BJ (cell line): Measurements from ENCODE around the gene ETV4. TPM values are rescaled to one million over a fixed set of nuclear protein-coding genes. Genes with fewer than 3 reads are reported as not detected.

Experiments used
- CTCF ChIA-PET: fragments of 350-600 bp; formaldehyde crosslinking; extraction: SDS; loops from one replicate; lab custom pipeline; 2021; ENCODE audit warnings: antibody characterized with exemption, inconsistent platforms; lab: Yijun Ruan, JAX
- POLR2A ChIA-PET: fragments of 300-600 bp; sonication (Branson Sonifier 250); formaldehyde crosslinking; extraction: SDS; loops from one replicate; lab custom pipeline; 2021; ENCODE audit warnings: antibody characterized with exemption; lab: Charles Lee
- DNase-seq: peaks from one replicate; pipeline ENCODE4 v3.0.0-alpha.2; 2011; ENCODE audit warnings: low read depth
- H3K27me3 ChIP-seq: 2 replicates; pipeline ENCODE4 v1.6.0; 2011; ENCODE audit warnings: low read length; ENCODE audit not compliant: control insufficient read depth, insufficient read depth
- H3K36me3 ChIP-seq: 2 replicates; pipeline ENCODE4 v1.5.1; 2011; ENCODE audit warnings: low read length; ENCODE audit not compliant: control insufficient read depth, insufficient read depth
- H3K4me3 ChIP-seq: 2 replicates; pipeline ENCODE4 v1.5.1; 2011; ENCODE audit warnings: low read depth, mild to moderate bottlenecking, control low read depth, low read length
- CTCF ChIP-seq: IDR thresholded peaks from 2 replicates; pipeline ENCODE4 v1.5.1; 2011; ENCODE audit warnings: low read depth, mild to moderate bottlenecking, control low read depth, inconsistent platforms, low read length, moderate library complexity; ENCODE audit not compliant: insufficient read depth
- polyA plus RNA-seq: library from polyadenylated mRNA; depleted of rRNA; stranded (reverse); fragments of >200 nt; gene quantifications from 2 replicates; pipeline ENCODE4 v1.2.3, GENCODE V29; 2011; rRNA removed

ETV4 gene
- polyA plus RNA-seq, 1 experiment, result 6.6 TPM

GRCh38 chr17:43483674-43484551 lies 62.2 kb downstream of the ETV4 start, which contains the start of gene DHX8:
Gene DHX8, plus strand, starts transcription at chr17:43483975. Its CDS starts 63 bp downstream, at chr17:43484038.
- ChIA-PET POLR2A (interaction anchor here (0.6 to 1.6 kb wide), 5 partner anchors 79 to 123 kb away, joined by 4 to 18 read pairs (median 12); partner anchors contain the start of gene ARL4D), CTCF (interaction anchor here (0.6 to 6.8 kb wide), 48 partner anchors 9 to 640 kb away, joined by 3 to 395 read pairs (median 5); partner anchors contain the start of gene ARL4D)
- Histone ChIP-seq H3K36me3 (no peaks in the 10 kb centered on the region), H3K4me3 (peak within 1 kb of the TSS; percentile 66), H3K27me3 (no peaks in the 10 kb centered on the region)
- peak; percentile 100 for TF ChIP-seq CTCF
- DNase-seq, result peak; percentile 97

GRCh38 chr17:43482103-43483012 lies 63.8 kb downstream of the ETV4 start:
- Histone ChIP-seq H3K36me3 (no peaks in the 10 kb centered on the region), H3K27me3 (no peaks in the 10 kb centered on the region), H3K4me3 (no peak overlapping the region)
- no peak for TF ChIP-seq CTCF
- CTCF ChIA-PET, result interaction anchor here (0.6 to 6.8 kb wide), 17 partner anchors 9 to 952 kb away, joined by 3 to 395 read pairs (median 6); partner anchors contain the start of gene ARL4D
- POLR2A ChIA-PET, result interaction anchor here (1.5 kb wide), 2 partner anchors 84 to 94 kb away, joined by 6 read pairs; partner anchors contain the start of gene ARL4D
- no peak for DNase-seq

- no peaks in the 10 kb centered on the region for H3K36me3 ChIP-seq
- POLR2A ChIA-PET, result interaction anchor here (0.7 to 1.0 kb wide), 2 partner anchors 81 to 112 kb away, joined by 4 to 9 read pairs; no protein-coding TSS in a partner anchor
- no peak for TF ChIP-seq CTCF
- CTCF ChIA-PET, result interaction anchor here (6.8 kb wide), 1 partner anchor 84 kb away, joined by 395 read pairs; the partner anchor contains the start of gene ARL4D
- no peak overlapping the region for H3K4me3 ChIP-seq
- DNase-seq, result no peak
- H3K27me3 ChIP-seq, result no peaks in the 10 kb centered on the region
These were observed 66.2 kb downstream of the ETV4 start for GRCh38 chr17:43479948-43480347.

Other genes starting within 250 kb of the ETV4 start
- gene ARL4D, start 147.3 kb downstream of the ETV4 start, polyA plus RNA-seq, result 29.1 and 33.8 TPM in 2 replicates
- gene DHX8, start 62.4 kb downstream of the ETV4 start, polyA plus RNA-seq, result 40.0 and 42.7 TPM in 2 replicates
- gene MEOX1, start 115.6 kb upstream of the ETV4 start, polyA plus RNA-seq, result not detected in 2 replicates
- gene SOST, start 212.5 kb upstream of the ETV4 start, polyA plus RNA-seq, result not detected in 2 replicates
- 27.6 and 27.9 TPM in 2 replicates for gene DUSP3, start 232.6 kb upstream of the ETV4 start, polyA plus RNA-seq
- not detected in 2 replicates for gene CFAP97D1, start 234.1 kb upstream of the ETV4 start, polyA plus RNA-seq